Measurements from ENCODE around the gene OXTR. TPM values are rescaled to one million over a fixed set of nuclear protein-coding genes. Genes with fewer than 3 reads are reported as not detected.
A peak's percentile ranks its signal among the peaks of the same experiment; 100 is the strongest.

Gene OXTR
- 1 to 10 TPM in 2 of 4 donors, under 1 TPM in 2; 0.30 to 2.0 (median 1.2) TPM for total RNA-seq

- H3K4me1 ChIP-seq = peaks cover 0 to 29% (median 7%) of the 10 kb centered on the region in 4 donors
- DNase-seq (ENCODE audit: low spot score in 2 of 2) = peak; percentile 17 to 29
- peaks cover 0 to 54% of the 10 kb centered on the region in 2 donors for H3K27me3 ChIP-seq
- H3K4me3 ChIP-seq = peak within 1 kb of the TSS in 2 of 4 donors; percentile 2 to 42
- H3K36me3 ChIP-seq = no peaks in the 10 kb centered on the region
- WGBS, 2 donors = 6 to 10% methylated on average over 17 to 43 of the region's 53 CpGs
- no peak within 1 kb of the TSS for H3K27ac ChIP-seq
- TF ChIP-seq EP300 (IDR thresholded peaks at IDR 0.05) (no peak), POLR2A (IDR thresholded peaks at IDR 0.05) (no peak)
- TF ChIP-seq, protein P1, sequence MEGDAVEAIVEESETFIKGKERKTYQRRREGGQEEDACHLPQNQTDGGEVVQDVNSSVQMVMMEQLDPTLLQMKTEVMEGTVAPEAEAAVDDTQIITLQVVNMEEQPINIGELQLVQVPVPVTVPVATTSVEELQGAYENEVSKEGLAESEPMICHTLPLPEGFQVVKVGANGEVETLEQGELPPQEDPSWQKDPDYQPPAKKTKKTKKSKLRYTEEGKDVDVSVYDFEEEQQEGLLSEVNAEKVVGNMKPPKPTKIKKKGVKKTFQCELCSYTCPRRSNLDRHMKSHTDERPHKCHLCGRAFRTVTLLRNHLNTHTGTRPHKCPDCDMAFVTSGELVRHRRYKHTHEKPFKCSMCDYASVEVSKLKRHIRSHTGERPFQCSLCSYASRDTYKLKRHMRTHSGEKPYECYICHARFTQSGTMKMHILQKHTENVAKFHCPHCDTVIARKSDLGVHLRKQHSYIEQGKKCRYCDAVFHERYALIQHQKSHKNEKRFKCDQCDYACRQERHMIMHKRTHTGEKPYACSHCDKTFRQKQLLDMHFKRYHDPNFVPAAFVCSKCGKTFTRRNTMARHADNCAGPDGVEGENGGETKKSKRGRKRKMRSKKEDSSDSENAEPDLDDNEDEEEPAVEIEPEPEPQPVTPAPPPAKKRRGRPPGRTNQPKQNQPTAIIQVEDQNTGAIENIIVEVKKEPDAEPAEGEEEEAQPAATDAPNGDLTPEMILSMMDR (IDR thresholded peaks at IDR 0.05) = peak; percentile 76 to 98 (median 90)
- H3K9me3 ChIP-seq = no peaks in the 10 kb centered on the region
Measured at GRCh38 chr3:8769088-8769822, at the start of gene OXTR. Gene OXTR, minus strand, starts transcription at chr3:8769613. Its CDS starts 1,426 bp downstream, at chr3:8768187.

- no peaks in the 10 kb centered on the region for H3K36me3 ChIP-seq
- TF ChIP-seq, protein P1 (IDR thresholded peaks at IDR 0.05) = no peak
- TF ChIP-seq EP300 (IDR thresholded peaks at IDR 0.05) = no peak
- no peak for TF ChIP-seq POLR2A (IDR thresholded peaks at IDR 0.05)
- H3K9me3 ChIP-seq = peaks cover 0 to 46% (median 2%) of the 10 kb centered on the region in 4 donors
- no peaks in the 10 kb centered on the region for H3K4me1 ChIP-seq
- H3K27ac ChIP-seq = no peak overlapping the region
- WGBS, 2 donors = 96% methylated on average over 2 of the region's 2 CpGs
- no peak for DNase-seq (ENCODE audit: low spot score in 2 of 2)
- no peaks in the 10 kb centered on the region for H3K27me3 ChIP-seq
- H3K4me3 ChIP-seq = no peak overlapping the region
Measured at GRCh38 chr3:8817486-8817885, 48.1 kb upstream of the OXTR start.

DNA sequence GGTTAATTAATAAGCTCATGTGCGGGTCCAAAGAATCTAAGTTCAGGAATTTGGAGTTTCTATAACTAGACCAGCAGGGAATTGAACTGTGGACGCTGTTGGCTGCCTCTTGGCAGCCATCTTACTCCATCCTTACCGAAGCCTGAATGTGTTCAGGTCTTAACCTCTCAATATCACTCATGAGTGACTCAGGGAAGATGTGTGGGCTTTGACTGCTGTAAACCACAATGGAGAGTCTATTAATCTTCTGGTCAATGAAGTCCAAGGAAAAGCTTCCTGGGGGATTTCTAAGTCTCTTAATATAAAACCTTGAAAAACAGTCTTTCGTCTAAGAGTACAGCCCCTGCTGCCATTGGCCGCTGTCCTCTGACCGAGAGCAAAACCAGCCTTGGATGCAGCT lies 46.7 kb upstream of the OXTR start:
- H3K4me1 ChIP-seq = no peaks in the 10 kb centered on the region
- H3K9me3 ChIP-seq = peaks cover 0 to 44% (median 2%) of the 10 kb centered on the region in 4 donors
- whole genome bisulfite sequencing, 2 donors = 91 to 95% methylated on average over 6 of the region's 6 CpGs

GRCh38 chr3:8813411-8813810 lies 44.0 kb upstream of the OXTR start:
- Histone ChIP-seq H3K27ac (no peak overlapping the region), H3K36me3 (no peaks in the 10 kb centered on the region), H3K4me1 (no peaks in the 10 kb centered on the region), H3K4me3 (no peak overlapping the region), H3K9me3 (peaks cover 0 to 17% (median under 1%) of the 10 kb centered on the region in 4 donors), H3K27me3 (no peaks in the 10 kb centered on the region)
- WGBS, 2 donors = 88 to 100% methylated on average over 1 of the region's 1 CpG
- DNase-seq (ENCODE audit: low spot score in 2 of 2) = no peak
- TF ChIP-seq, protein P1 (IDR thresholded peaks at IDR 0.05) = no peak
- no peak for TF ChIP-seq POLR2A (IDR thresholded peaks at IDR 0.05)
- no peak for TF ChIP-seq EP300 (IDR thresholded peaks at IDR 0.05)

More for the DNA sequence above, 46.7 kb upstream of the OXTR start:
- Histone ChIP-seq H3K27me3 (no peaks in the 10 kb centered on the region), H3K27ac (no peak overlapping the region), H3K36me3 (no peaks in the 10 kb centered on the region), H3K4me3 (no peak overlapping the region)
- no peak for DNase-seq (ENCODE audit: low spot score in 2 of 2)
- TF ChIP-seq EP300 (IDR thresholded peaks at IDR 0.05) (no peak), POLR2A (IDR thresholded peaks at IDR 0.05) (no peak)
- TF ChIP-seq, protein P1 (IDR thresholded peaks at IDR 0.05) = no peak

DNA sequence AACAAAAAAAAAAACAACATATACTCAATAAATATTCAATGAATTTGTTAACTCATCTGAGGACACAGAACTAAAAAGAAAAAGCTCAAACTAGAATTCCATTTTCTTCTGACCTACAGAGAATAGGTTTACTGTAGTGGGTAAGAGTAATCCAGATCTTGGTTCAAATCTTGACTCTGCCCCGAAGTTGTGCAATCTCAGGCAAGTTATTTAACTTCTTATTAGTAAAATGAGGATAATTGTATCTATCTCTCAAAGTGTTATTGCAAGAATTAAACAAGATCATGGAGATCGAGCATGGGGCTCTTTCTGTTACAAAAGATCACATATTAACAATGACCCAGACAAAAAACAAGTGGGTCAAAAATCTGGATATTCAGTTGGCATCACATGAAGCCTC lies 41.1 kb upstream of the OXTR start:
- Histone ChIP-seq H3K4me1 (no peaks in the 10 kb centered on the region), H3K27me3 (no peaks in the 10 kb centered on the region), H3K27ac (no peak overlapping the region), H3K9me3 (peaks cover 0 to 7% (median 0%) of the 10 kb centered on the region in 4 donors), H3K36me3 (no peaks in the 10 kb centered on the region), H3K4me3 (no peak overlapping the region)
- TF ChIP-seq EP300 (IDR thresholded peaks at IDR 0.05) = no peak
- no peak for TF ChIP-seq POLR2A (IDR thresholded peaks at IDR 0.05)
- TF ChIP-seq, protein P1 (IDR thresholded peaks at IDR 0.05) = no peak
- 92% methylated on average over 2 of the region's 2 CpGs for WGBS, 2 donors
- DNase-seq (ENCODE audit: low spot score in 2 of 2) = no peak

Measured in tibial nerve (tissue), 4 donors.